Stimulated activated CD8-positive, alpha-beta memory T cell treated with anti-CD3 and anti-CD28 coated beads, Interleukin-12 subunit alpha, Interleukin-12 subunit beta, amount 100 ng/mL, for 1 hour (primary cell): ENCODE data around the gene JOSD2.
A peak's percentile ranks its signal among the peaks of the same experiment; 100 is the strongest.

Experiments
- DNase-seq: peaks from one replicate; pipeline ENCODE4 v3.0.0-alpha.2; 2020; ENCODE audit warnings: low read depth

JOSD2 gene

GRCh38 chr19:50493171-50493570 lies 17.8 kb downstream of the JOSD2 start:
- DNase-seq = no peak

- no peak for DNase-seq
Observed at GRCh38 chr19:50492303-50493052, 18.5 kb downstream of the JOSD2 start.

GRCh38 chr19:50490991-50491472 lies 20.0 kb downstream of the JOSD2 start:
- no peak for DNase-seq

- no peak for DNase-seq
Observed at GRCh38 chr19:50490411-50490811, 20.6 kb downstream of the JOSD2 start.

GRCh38 chr19:50489461-50490011 lies 21.5 kb downstream of the JOSD2 start:
- no peak for DNase-seq

GRCh38 chr19:50488389-50489194 lies 22.4 kb downstream of the JOSD2 start:
- no peak for DNase-seq

GRCh38 chr19:50486823-50487515 lies 24.0 kb downstream of the JOSD2 start:
- peak; percentile 32 for DNase-seq

GRCh38 chr19:50485284-50485955 lies 25.6 kb downstream of the JOSD2 start:
- no peak for DNase-seq

GRCh38 chr19:50482916-50483315 lies 28.1 kb downstream of the JOSD2 start:
- no peak for DNase-seq

- DNase-seq = no peak
Observed at GRCh38 chr19:50482271-50482855, 28.6 kb downstream of the JOSD2 start.

GRCh38 chr19:50481351-50482149 lies 29.4 kb downstream of the JOSD2 start:
- DNase-seq = no peak

- no peak for DNase-seq
Observed at GRCh38 chr19:50480281-50481111, 30.5 kb downstream of the JOSD2 start.

GRCh38 chr19:50479761-50480251 lies 31.2 kb downstream of the JOSD2 start:
- no peak for DNase-seq

- no peak for DNase-seq
Observed at GRCh38 chr19:50478901-50479715, 31.9 kb downstream of the JOSD2 start.

- no peak for DNase-seq
Observed at GRCh38 chr19:50477751-50478515, 33.1 kb downstream of the JOSD2 start.

GRCh38 chr19:50476907-50477238 lies 34.1 kb downstream of the JOSD2 start:
- no peak for DNase-seq

GRCh38 chr19:50476224-50476906 lies 34.6 kb downstream of the JOSD2 start, which contains the start of the genes EMC10 and GARIN5A:
TSS of gene EMC10 (plus strand) at chr19:50476507. CDS start at chr19:50476545, 38 bp downstream.
TSS of gene GARIN5A (minus strand) at chr19:50476848. CDS start at chr19:50476388, 460 bp downstream.
- DNase-seq = peak; percentile 78
